GM12892 (cell line): ENCODE data around the gene NSMCE3.
"Not testable (repeated sequence)": the region's sequence is repeated elsewhere in the genome, so short reads cannot be mapped to it uniquely, and the experiment has no call there.

ENCODE experiments used
- DNase-seq: peaks from one replicate; pipeline ENCODE4 v3.0.0; 2011; ENCODE audit not compliant: insufficient read length
- FAIRE-seq: peaks from 2 replicates; lab custom pipeline; 2011; peaks lifted over from hg19 to GRCh38; lab: Jason Lieb, UNC
- POLR2A ChIP-seq: IDR thresholded peaks from 2 replicates; pipeline ENCODE4 v1.6.1; 2011; ENCODE audit warnings: low read depth, low read length, control low read depth
- POLR2AphosphoS5 ChIP-seq: IDR thresholded peaks from 2 replicates; pipeline ENCODE4 v1.6.1; 2011; ENCODE audit warnings: low read depth, low read length, control low read depth
- TAF1 ChIP-seq: IDR thresholded peaks from 2 replicates; pipeline ENCODE4 v1.6.1; 2011; ENCODE audit warnings: low read depth, mild to moderate bottlenecking, control low read depth, low read length, borderline replicate concordance

The NSMCE3 gene

DNA sequence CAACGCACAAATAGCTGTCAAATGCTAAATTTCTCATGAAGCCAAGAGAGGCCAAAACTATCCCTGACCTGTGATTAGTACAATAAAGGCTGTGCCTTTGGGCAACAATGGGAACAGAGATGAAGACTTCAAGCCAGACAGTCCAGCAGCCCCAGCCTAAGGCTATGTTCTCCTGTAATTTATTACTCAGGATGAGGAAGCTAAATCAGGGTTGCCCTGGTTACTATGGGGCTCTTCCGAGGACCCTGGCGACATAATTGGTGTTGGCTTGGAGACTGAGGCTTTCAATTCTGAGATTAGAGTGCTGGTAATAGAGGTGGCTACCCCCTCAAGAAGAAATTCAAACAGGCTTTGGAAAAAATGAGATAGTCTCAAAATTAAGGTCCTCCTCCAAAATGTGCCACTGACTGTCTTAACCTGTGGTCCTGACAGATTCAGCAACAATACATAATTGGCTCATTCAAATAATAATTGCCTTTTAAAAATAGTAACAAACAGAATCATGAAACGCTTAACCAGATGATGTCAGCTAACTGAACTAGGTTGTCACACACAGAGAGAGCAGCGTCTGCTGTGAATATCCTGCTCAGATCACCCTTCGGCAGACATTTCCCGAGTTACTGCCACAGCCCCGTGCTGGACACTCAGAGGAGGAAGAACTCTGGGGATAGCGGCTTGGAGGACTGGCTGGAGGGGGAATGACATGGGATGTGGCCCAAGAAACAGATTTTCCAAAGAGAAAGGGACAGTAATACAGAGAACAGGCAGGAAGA is 43.0 kb downstream of the NSMCE3 start:
- TF ChIP-seq POLR2AphosphoS5 = no peak
- FAIRE-seq (no peak), DNase-seq (no peak)

- DNase-seq = no peak
- TF ChIP-seq POLR2A = no peak
- TF ChIP-seq TAF1 = no peak
- no peak for TF ChIP-seq POLR2AphosphoS5
- FAIRE-seq = no peak
These were observed 43.9 kb downstream of the NSMCE3 start for GRCh38 chr15:29225534-29226234.

DNA sequence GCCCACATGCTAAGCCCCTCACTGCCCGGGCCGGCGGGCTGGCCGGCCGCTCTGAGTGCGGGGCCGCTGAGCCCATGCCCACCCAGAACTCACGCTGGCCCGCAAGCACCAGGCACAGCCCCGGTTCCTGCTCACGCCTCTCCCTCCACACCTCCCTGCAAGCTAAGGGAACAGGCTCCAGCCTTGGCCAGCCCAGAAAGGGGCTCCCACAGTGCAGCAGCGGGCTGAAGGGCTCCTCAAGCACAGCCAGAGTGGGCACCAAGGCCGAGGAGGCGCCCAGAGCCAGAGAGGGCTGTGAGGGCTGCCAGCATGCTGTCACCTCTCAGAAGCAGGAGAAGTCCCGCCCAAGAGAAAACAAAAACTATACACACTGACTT is 44.6 kb downstream of the NSMCE3 start:
- FAIRE-seq, DNase-seq: not testable (repeated sequence)

- DNase-seq, FAIRE-seq: not testable (repeated sequence)
These were observed 45.2 kb downstream of the NSMCE3 start for GRCh38 chr15:29224235-29224986.

DNA sequence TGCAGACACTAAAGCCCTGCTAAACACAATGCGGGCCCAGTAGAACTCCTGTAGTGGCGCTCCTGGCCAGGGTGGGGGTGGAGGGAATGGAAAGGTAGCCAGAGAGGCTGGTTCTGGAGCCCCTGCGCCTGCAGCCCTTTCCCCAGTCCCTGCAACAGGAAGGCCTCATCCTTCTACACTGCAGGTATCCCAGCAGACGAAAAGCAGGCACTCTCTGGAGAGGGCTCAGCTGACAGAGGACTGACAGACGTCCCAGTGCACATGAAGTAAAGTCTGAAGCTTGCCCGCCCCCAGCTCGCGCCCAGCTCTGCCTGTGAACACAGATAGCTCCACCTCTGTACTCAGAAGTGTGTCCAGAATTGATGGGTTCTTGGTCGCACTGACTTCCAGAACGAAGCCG is 46.0 kb downstream of the NSMCE3 start:
- no peak for DNase-seq

GRCh38 chr15:29222129-29222853 is 47.3 kb downstream of the NSMCE3 start:
- DNase-seq (no peak), FAIRE-seq (no peak)
- TF ChIP-seq TAF1 (no peak), POLR2AphosphoS5 (no peak), POLR2A (no peak)

More for the DNA sequence above, 46.0 kb downstream of the NSMCE3 start:
- no peak for FAIRE-seq
- TF ChIP-seq POLR2A (no peak), TAF1 (no peak), POLR2AphosphoS5 (no peak)

DNA sequence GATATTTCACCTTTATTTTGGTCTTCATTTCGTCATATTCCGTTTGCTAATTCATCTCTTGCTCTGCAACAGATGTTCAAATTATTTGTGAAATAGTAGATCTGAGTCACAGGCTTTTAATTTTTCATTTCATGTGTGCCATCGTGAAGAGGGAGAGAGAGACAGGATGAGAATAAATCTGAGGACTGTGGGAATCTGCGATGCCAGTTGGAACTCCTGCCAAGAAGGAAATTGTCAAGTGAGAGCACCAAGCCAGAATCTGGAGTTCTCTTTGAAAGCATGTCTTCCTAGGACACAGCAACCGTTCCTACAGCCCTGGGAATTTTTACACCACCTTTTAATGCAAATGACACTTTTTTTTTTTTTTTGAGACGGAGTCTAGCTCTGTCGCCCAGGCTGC is 48.8 kb downstream of the NSMCE3 start:
- no peak for DNase-seq
- no peak for FAIRE-seq
- TF ChIP-seq POLR2AphosphoS5 = no peak
- TF ChIP-seq POLR2A = no peak
- TF ChIP-seq TAF1 = no peak

DNA sequence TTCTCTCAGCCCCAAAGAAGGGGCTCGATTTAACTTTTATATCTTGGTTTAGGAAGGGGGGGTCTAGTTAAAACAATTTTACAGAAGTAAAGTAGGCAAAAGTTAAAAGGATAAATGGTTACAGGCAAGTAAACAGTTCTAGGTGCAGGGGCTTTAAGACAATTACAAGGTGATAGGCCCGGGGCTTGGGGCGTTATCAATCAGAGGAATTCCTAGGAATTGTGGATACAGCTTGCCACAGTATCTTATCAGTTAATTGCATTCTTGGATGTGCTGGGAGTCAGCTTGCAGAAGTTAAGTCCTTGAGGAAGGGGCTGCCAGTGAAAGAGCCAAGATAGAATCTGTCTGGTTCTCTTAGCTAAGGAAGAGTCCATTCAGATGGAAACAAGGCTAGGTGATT is 52.7 kb downstream of the NSMCE3 start:
- FAIRE-seq (no peak), DNase-seq (no peak)
- TF ChIP-seq POLR2AphosphoS5 (no peak), POLR2A (no peak), TAF1 (no peak)
